ENCODE results near the gene GYPC.
"Not testable (repeated sequence)": the region's sequence is repeated elsewhere in the genome, so short reads cannot be mapped to it uniquely, and the experiment has no call there.

GYPC gene

DNA sequence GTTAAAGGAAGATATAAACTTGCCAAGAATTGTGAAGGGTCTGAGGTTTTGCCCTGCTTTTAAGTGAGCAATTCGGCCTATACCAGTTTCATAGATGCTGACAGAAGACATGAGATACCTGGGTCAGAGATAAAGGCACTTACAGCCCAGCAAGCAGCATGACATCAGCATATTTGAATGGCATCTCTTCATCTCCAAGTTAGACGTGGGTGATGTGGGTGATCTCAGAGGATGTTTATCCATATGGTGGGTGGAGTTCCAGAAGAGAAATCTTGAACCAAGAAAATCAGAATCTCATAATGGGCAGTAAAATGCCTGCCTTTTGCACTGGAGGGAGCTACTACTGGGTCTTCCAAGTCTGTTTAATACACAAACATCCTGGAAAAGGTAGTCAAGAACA lies 44.7 kb downstream of the GYPC start:
- no peak for DNase-seq

DNA sequence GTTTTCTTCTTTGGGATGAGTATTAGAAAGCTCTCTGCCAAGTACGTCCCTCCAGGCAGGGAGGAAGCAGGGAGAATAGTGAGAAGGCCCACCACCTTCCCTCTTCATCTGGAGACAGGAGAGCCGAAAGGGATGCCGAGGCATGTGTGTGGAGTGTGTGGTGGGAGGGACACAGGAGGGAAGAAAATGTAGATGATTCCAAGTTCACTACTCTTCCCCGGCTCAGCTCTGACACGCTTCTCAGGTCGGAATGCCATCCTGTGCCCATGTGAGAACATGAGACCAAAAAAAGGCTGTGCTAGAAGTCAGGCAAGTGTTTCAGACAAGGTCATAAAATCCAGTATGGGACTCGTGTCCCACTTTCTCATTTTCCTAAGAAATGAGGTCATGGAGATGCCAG lies 47.4 kb downstream of the GYPC start:
- DNase-seq = no peak

DNA sequence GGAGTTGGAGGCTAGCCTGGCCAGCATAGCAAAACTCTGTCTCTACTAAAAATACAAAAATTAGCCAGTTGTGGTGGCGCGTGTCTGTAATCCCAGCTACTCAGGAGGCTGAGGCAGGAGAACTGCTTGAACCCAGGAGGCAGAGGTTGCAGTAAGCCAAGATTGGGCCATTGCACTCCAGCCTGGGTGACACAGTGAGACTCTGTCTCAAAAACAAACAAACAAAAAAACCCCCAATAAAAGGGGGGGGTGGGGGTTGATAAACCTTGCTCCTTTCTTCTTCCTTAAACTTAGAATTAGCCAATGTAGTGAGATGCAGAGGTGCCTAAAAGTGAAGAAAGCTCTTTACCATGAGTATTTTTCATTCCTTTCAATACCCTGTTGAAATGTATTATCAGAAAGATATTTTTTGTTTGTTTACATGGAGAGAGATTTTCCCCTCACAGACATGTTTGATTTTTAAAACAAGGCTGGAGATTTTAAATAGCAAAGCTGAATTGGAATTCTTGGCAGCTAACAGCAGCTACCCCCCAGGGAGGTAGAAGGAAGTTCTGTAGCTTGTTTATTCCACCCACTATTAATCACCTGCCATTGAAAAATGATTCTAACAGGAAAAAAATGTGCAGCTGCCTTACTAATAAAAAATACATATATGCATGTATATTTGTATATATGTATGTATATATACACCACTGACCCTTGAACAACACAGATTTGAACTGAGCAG lies 48.6 kb downstream of the GYPC start:
- no peak for DNase-seq

DNA sequence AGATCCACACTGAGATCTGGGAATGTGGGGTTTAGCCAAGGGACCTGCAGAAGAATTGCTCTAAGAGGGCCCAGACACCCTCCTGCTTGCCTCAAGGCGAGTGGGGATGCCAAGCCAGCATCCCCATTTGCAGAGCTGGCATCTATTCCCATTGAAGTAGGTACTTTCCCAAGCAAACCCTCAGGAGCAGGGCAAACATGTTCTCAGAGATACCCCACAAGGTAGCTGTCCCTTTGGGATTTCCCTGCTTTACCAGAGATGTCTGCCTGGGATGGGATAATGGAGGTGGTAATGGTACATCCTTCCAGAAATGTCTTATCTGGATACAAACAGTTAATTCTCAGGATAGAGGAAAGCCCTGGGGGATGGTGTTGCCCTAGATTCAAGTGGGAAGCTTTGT lies 51.2 kb downstream of the GYPC start:
- DNase-seq = no peak

DNA sequence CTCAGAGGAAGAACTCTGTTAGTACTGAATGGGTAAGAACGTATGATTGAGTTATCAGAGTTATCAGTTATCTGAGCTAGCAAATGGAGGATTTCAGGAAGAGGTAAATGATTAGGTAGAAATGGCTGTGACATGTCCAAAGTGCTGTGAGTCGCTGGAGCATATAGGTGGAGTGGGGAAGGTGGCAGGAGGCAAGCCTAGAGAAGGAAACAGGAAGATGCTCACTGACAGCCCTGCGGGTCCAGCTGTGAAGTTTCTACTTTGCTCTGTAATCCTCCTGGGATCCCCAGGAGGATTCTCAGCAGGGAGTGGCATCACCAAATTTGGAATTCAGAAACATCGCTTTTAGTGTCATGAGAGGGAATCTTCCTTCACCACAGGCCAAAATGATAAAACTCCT lies 52.0 kb downstream of the GYPC start:
- DNase-seq = no peak

DNA sequence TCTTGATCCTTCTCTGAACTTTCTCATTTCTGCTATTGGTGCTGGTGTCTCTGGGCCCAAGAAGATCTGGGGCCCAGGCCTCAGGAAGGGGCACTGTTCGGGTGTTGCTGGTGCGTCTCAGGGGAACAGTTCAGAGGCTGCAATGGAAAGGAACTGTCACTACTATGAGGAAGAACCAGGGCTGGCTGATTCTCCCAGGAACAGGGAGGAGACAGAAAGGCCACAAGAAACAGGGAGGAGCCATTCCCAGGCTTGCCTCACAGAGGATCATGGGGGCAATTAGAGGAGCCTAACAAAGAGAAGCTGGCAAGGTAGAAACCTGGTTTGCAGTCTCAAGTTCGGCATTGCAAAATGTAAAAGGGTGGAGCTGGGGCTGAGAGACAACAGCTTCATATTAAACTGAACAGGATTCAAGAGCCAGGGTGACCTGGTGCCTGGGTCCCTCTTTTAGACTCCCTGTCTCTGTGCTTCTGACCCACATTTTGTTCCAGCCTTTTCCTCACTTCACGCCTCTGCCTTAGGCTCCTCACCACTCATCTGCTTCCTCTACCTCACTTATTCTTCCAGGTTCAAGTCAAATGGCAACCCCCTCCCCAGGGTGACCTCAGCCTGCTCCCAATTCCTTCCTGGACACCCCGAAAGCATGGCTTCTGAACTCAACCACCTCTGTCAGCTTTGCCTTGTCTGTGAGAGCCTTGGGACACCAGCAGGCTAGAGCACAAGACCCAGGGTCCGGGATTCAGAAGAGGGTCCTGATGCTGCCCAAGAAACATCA lies 58.4 kb downstream of the GYPC start:
- DNase-seq = no peak

DNA sequence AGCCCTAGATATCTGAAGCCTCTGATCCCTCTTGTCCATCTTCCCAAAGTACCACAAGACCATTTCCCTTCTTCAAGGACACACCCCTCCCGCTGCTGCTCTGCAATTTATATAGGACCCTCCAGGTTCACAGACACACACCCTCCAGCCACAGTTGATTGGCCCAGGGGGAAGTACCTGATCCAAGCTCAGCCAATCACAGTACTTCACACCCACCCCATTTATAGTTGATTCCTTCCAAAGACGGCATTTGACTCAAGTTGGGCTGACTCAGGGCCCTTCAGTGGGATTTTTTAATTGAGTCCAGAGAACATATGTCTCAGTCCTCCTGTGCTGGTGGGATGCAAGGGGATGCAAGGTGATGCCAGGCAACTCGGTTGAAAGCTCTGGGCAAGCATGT lies 59.2 kb downstream of the GYPC start:
- no peak for DNase-seq

DNA sequence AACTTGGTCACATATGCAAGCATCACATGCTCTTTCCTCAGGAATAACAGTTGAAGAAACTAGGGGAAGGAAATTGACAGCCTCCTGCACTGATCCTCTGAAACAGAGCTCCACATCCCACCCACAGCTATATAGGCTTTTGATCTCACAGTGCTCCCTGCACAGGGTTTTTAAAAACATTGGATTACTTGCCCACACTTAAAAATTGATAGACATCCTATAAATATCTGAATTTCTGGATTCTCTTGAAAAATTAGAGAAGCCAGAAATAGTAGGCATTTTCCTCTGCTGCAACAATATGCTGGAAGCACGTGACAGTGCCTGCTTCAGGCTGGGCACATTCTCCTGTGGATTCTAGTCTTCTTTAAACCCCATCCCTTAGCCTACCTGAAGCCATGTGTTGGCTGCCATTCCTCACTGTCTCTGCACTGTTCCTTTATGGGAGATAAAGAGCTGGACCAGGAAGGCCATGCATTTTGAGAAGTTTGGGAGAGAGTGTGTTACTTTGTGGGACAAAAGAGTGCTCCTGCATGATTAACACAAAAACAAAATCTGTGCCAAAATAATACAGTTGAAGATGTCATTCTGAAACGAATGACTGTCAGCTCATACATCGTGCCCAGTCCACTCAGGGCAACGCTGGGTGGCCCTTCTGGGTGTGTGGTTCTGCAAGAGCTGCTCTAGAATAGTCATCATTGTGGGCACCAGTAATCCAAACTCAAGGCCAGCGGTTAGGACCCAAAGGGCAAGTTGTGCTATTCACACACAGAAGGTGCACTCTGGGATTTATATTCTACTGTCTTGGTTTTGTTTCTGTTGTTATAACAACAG lies 59.8 kb downstream of the GYPC start:
- no peak for DNase-seq

DNA sequence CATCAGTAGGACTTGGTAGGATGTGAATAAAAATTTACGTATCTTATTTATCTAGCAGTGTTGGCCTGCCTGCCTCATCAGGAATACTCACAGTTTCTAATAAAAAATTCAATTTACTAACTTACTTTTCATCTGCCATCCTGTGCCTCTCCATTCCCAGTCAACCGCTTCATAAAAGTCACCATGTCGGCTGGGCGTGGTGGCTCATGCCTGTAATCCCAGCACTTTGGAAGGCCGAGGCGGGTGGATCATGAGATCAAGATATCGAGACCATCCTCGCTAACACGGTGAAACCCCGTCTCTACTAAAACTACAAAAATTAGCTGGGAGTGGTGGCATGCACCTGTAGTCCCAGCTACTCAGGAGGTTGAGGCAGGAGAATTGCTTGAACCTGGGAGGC lies 61.3 kb downstream of the GYPC start:
- DNase-seq = not testable (repeated sequence)

DNA sequence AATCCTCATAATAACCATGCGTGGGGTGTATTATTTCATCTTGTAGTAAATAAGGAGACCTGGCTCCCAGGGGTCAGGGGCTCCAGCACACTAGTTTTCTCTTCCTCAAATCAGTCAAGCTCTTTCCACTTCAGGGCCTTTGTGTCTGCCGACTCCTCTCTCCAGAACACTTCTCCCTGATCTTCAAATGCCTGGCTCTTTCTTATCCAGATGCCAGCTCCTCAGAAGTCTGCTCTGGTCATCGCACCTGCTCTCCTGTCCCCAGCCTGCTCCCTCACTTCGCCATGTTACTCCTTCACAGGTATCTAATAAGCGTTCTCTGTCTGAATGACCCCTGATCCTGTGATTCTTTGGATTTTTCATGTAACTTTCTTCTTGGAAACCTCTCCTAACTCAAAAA lies 62.0 kb downstream of the GYPC start:
- no peak for DNase-seq

DNA sequence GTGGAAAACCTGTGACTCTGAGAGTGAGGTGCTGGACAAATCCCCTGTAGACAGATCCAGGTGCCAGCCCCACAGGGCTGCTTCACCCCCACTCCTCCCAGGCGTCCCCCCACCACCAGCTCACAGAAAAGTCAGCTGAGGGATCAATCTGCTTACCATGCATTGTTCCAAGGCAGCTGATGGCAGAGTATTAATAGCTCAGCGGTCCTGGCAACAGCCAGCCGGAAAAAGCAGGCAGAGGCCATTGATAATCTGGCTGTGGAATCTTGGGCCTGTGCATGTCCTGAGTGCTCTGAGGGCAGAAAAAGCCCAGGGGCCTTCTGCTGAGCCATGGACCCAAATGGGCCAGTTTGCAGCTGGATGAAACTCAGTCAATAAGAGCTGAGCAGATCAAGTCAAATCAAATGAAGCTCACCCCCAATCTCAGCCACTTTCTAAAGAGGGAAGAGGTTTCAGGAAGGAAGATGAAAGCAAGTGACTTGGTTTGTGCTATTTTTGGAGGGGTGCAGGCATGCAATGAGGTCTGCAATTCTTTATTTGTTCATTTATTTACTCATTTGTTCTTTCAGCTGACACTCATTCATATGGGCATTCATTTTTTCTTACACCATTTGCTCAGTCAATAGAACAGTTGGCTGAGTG lies 63.4 kb downstream of the GYPC start:
- no peak for DNase-seq

DNA sequence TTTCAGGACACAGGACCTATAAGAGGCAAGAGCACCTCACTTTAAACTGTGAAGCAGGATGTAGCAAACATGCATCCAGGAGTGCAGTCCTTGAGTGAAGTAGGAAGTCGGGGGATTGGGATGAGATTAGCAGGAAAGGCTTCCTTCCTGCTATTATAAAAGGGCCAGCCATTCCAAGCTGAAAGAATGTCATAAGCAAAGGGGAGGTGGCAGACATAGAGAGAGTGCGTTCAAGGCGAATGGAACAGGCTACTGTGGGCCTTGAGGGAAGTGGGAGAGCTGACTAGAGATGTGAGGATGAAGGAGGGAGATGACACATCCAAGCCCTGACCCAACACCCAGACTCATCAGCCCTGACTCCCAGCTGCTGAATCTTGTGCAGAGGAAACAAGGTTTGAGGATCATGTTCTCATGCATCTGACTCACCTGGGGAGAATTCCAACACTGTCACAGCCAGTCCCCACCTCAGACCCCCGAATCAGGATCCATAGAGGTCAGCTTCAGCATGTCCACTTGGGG lies 63.9 kb downstream of the GYPC start:
- no peak for DNase-seq

DNA sequence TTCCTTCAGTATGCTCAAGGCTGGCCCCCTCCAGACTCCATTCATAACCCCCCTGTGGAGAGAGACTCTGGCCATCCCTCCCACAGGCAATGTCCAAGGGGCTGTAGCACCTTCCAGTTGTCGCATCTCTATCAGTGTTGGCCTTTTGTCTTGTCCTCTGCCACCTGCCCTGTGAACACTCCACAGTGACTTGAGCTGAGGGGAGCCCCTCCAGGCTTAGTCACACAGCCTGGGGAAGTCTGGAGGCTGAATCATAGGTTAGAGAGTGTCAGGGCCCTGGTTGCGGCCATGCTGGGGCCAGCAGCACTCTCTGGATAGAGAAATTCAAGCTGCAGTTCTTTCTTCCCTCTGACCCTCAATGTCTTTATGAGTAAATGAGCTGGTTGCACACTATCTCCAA lies 64.7 kb downstream of the GYPC start:
- DNase-seq = no peak

DNA sequence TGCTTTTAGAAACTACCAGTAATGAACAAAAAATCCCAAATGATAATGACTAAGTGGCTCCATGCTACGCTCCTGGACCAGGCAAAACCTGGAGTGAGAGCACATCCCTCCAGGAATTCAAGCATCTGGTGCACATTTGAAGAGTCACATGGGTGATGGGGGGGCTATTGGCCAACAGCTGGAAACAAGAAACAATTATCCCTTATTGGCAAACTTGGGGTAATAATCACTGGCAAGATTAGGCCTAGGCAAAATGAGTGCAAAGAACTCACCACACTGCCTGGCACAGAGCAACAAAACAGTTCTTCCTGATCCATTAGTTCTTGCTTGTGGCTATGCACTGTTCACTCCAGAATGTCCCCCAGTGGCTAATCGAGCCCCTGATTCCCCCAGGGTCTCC lies 66.1 kb downstream of the GYPC start:
- DNase-seq = no peak

DNA sequence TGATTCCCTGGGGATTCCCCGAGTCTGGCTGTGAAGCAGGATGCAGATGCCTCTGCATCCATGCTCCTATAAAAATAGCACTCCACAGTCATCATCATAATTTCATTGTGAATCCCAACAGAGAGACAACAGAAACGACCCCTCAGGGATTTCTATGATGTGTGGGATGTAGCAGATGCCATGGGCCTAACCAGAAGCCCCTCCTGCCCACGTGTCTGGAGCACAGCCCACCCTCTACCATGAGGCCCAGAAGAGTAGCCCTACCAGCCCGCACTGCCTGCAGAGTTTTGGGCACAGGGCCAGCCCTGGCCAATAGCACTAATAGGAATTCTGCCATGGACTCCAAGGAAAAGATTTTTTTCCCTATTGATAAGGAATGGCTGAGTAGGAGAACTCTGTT lies 66.6 kb downstream of the GYPC start:
- no peak for DNase-seq

DNA sequence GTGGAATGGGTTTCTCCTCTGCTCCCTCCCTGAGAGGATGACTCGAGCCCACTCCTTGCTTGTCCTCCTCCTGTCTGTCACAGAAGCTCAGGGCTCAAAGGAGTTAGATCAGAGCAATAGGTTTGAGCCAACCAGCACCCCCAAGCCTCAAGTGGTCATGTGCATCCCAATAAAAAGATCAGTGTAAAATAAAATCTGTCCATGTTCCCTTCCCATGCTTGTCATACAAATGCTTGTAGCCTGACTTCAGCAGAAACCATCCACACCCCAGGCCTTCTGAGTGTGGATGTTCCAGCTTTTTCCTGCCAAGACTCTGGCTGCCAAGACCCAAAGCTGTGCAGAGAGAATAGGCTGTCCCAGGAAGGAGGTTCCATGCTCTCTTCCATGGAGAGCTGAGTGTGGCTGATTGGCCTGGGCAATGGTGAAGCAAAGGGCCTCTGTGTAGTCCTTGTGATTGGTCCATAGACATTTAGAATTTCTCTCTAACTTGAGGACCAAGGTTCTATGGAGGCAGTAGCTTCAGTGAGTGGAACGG lies 67.4 kb downstream of the GYPC start:
- DNase-seq = no peak

DNA sequence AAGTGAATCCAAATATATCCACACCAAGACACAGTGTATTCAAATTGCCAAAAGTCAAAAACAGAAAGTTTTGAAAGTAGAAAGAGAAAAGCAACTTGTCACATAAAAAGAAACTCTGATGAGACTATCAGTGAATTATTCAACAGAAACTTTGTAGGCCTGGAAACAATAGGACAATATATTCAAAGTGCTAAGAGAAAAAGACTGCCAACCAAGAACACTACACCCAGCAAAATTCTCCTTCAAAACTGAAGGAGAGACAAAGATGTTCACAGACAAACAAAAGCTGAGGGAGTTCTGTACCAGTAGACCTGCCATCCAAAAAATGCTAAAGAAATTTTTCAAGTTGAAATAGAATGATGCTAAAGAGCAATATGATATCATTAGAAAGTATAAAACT lies 69.6 kb downstream of the GYPC start:
- no peak for DNase-seq

DNA sequence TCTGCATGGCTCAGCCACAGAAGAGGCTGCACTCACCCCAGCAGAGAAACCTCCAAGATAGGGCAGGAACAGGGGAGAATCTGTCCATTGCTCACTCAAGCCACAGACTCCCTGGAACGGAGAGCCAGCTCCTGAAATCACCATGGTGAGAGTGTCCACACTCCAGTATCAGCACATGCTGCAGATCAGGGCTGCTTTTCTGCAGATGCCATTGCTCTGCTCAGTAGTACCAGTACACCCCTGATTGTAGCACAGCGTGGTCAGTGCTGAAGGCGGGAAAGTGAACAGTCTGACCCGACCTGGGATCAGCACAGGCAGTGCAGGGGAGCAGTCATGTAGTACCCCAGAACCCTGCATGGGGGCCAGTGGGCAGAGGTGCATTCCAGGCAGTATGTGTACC lies 73.9 kb downstream of the GYPC start:
- DNase-seq = no peak

DNA sequence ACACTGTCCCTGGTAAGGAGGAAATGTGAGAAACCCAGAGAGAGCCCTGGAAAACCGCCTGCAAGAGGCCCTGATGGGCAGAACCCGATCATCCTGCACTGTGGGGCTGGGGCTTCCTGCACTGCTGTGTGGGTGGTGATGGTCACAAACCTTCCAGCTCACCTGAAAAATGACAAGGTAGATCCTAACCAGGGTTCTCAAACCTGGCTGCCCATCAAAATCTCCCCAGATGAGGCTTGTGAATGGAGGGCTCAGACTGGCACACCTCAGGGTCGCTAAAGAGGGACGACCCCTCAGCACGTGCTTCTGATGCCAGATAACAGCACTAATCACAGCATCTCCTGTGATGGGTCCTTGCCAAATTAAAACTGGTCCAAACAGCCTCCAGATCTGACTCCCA lies 74.7 kb downstream of the GYPC start:
- no peak for DNase-seq

DNA sequence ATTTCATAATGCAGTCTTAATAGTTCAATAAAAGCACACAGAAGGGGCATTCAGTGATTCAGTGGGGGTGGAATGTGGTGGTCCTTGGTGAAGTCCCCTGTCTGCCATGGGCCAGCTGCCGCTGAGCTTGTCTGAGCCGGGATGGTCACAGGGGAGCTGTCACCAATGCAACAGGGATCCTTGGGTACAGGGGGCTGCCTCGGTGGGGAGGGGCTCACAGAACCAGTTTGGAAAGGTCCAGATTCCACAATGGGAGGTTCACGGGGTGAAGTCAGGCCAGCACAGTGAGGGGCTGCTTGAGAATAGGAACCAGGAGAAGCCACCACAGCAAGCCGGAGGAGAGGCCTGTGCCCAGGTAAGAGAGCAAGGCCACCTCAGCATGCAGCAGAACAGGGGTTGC lies 75.4 kb downstream of the GYPC start:
- DNase-seq = no peak

DNA sequence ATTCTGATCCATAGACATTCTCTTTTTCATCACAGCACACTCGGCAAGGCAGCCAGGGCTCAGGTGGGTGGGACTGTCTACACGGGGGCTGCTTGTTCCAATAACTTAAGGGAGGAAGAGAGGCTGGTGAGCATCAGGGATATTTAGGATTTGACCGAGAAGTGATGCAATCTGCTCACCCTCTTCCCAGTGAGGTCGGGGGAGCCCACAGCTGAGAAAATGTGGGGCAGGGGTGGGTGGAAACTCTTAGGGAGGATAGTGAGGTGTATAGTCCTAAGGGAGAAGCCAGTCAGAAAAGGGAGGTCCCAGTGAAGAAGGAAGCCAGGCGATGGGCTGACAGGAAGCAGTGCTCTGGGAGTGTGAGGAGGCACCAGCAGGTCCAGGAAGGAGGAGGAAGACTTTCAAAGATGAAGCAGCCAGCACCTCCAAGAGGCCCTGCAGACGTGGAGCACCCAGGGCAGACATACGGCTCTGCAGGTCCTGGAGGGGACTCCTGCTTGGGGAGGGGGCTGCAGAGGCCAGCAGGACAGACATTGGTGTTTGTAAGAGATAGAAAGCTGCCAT lies 76.8 kb downstream of the GYPC start:
- no peak for DNase-seq

DNA sequence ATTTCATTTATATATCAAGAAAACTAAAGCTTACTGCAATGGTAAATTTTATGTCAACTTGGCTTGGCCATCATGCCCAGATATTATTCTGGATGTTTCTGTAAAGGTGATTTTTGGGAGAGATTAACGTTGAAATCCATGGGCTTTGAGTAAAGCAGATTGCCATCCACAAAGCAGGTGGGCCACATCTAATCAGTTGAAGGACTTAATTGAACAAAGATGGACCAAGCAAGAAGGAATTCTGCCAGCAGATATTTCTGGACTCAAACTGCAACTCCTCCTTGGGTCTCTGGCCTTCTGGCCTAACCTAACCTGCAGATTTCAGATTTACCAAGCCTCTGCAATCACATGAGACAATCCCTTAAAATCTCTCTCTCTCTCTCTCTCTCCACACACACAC lies 77.8 kb downstream of the GYPC start:
- DNase-seq = no peak
